ENCODE data around the gene SYT14.
"Not testable (repeated sequence)": the region's sequence is repeated elsewhere in the genome, so short reads cannot be mapped to it uniquely, and the experiment has no call there.

SYT14 gene

DNA sequence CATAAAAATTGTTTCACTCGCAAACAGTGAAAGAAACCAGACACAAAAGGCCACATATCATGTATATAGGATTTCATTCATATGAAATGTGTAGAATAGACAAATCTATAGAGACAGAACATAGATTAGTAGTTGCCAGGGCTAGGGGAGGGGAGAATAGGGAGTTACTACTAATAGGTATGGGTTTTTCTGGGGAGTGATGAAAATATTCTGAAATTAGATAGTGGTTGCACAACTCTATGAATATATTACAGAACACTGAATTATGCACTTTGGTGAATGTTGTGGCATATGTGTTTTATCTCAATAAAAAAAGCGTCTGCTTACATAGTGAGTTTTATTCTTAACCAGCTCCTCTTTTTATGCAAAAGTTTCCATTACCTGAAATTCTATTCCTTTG lies 21.6 kb downstream of the SYT14 start:
- Mint-ChIP-seq H3K27ac (ENCODE audit: low read depth) (no peak overlapping the region), H3K27me3 (peaks cover 35% of the 10 kb centered on the region), H3K36me3 (ENCODE audit: insufficient read depth) (no peaks in the 10 kb centered on the region), H3K4me1 (no peaks in the 10 kb centered on the region), H3K4me3 (no peak overlapping the region), H3K9me3 (no peaks in the 10 kb centered on the region)
- no peak for ATAC-seq (replicated peaks; ENCODE audit: extremely low read depth, poor library complexity, severe bottlenecking)
- no peak for DNase-seq (ENCODE audit: low spot score in 2 of 2)

GRCh38 chr1:209960926-209961325 lies 22.9 kb downstream of the SYT14 start:
- Mint-ChIP-seq H3K36me3 (ENCODE audit: insufficient read depth) (no peaks in the 10 kb centered on the region), H3K27ac (ENCODE audit: low read depth) (no peak overlapping the region), H3K9me3 (no peaks in the 10 kb centered on the region), H3K4me1 (no peaks in the 10 kb centered on the region), H3K4me3 (no peak overlapping the region), H3K27me3 (peaks cover 22% of the 10 kb centered on the region)
- DNase-seq (ENCODE audit: low spot score in 2 of 2) (no peak), ATAC-seq (replicated peaks; ENCODE audit: extremely low read depth, poor library complexity, severe bottlenecking) (no peak)

DNA sequence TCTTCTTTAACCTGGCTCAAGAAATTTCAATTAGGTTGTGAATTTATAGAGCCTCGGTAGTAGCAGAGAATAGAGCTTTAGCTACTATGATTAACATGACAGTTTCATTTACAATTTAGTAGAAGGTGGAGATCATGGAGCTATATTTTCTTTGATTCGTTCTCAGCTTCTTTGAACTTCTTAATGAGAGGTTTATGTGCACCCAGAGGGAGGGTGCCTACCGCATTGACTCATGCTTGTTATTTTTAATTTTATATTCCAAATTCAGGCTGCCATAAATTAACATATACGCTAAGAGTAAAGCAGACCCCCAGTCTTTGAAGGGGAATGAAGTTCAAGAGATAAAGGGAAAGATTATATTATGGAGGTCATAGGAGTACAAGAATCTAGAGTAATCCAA lies 24.4 kb downstream of the SYT14 start:
- H3K4me3 Mint-ChIP-seq: no peak overlapping the region
- no peaks in the 10 kb centered on the region for H3K36me3 Mint-ChIP-seq (ENCODE audit: insufficient read depth)
- H3K27ac Mint-ChIP-seq (ENCODE audit: low read depth): no peak overlapping the region
- peaks cover 9% of the 10 kb centered on the region for H3K27me3 Mint-ChIP-seq
- H3K9me3 Mint-ChIP-seq: no peaks in the 10 kb centered on the region
- DNase-seq (ENCODE audit: low spot score in 2 of 2) (no peak), ATAC-seq (replicated peaks; ENCODE audit: extremely low read depth, poor library complexity, severe bottlenecking) (no peak)
- H3K4me1 Mint-ChIP-seq: no peaks in the 10 kb centered on the region

DNA sequence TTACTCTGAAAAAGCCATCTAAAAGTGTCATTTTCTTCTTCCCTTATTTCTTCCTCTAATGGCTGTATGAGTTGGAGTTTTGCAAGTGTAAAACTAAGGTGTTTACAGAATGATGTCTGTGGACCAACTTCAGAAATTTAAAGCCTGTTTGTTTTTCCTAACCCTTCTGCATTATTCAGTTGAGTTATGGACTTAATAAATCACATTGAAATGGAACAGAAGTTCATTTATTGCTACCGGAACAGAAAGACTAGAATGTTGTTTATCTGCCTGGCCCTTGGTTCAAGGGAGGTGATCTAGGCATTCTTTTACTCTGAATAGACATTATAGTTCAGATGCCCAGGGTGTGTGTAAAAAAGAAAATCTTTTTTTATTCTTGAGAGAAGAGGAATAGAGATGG lies 24.8 kb downstream of the SYT14 start:
- ATAC-seq (replicated peaks; ENCODE audit: extremely low read depth, poor library complexity, severe bottlenecking) (no peak), DNase-seq (ENCODE audit: low spot score in 2 of 2) (no peak)
- Mint-ChIP-seq H3K4me3 (no peak overlapping the region), H3K4me1 (no peaks in the 10 kb centered on the region), H3K36me3 (ENCODE audit: insufficient read depth) (no peaks in the 10 kb centered on the region), H3K27me3 (peaks cover 9% of the 10 kb centered on the region), H3K27ac (ENCODE audit: low read depth) (no peak overlapping the region), H3K9me3 (no peaks in the 10 kb centered on the region)

- Mint-ChIP-seq H3K4me1 (no peaks in the 10 kb centered on the region), H3K9me3 (no peaks in the 10 kb centered on the region), H3K4me3 (no peak overlapping the region), H3K36me3 (ENCODE audit: insufficient read depth) (no peaks in the 10 kb centered on the region), H3K27ac (ENCODE audit: low read depth) (no peak overlapping the region), H3K27me3 (peaks cover 14% of the 10 kb centered on the region)
- no peak for ATAC-seq (replicated peaks; ENCODE audit: extremely low read depth, poor library complexity, severe bottlenecking)
- no peak for DNase-seq (ENCODE audit: low spot score in 2 of 2)
Observed at GRCh38 chr1:209965996-209966395, 28.0 kb downstream of the SYT14 start.

DNA sequence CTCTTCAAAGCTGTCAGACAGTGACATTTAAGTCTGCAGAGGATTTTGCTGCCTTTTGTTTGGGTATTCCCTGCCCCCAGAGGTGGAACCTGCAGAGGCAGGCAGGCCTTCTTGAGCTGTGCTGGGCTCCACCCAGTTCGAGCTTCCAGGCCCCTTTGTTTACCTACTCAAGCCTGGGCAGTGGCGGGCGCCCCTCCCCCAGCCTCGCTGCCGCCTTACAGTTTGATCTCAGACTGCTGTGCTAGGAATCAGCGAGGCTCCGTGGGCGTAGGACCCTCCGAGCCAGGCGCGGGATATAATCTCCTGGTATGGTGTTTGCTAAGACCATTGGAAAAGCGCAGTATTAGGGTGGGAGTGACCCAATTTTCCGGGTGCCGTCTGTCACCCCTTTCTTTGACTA lies 40.7 kb downstream of the SYT14 start:
- not testable (repeated sequence) for H3K27ac Mint-ChIP-seq (ENCODE audit: low read depth); H3K36me3 Mint-ChIP-seq (ENCODE audit: insufficient read depth); H3K4me3 Mint-ChIP-seq; H3K9me3 Mint-ChIP-seq; H3K4me1 Mint-ChIP-seq; ATAC-seq (replicated peaks; ENCODE audit: extremely low read depth, poor library complexity, severe bottlenecking); DNase-seq (ENCODE audit: low spot score in 2 of 2)
- peaks cover 57% of the 10 kb centered on the region for H3K27me3 Mint-ChIP-seq

DNA sequence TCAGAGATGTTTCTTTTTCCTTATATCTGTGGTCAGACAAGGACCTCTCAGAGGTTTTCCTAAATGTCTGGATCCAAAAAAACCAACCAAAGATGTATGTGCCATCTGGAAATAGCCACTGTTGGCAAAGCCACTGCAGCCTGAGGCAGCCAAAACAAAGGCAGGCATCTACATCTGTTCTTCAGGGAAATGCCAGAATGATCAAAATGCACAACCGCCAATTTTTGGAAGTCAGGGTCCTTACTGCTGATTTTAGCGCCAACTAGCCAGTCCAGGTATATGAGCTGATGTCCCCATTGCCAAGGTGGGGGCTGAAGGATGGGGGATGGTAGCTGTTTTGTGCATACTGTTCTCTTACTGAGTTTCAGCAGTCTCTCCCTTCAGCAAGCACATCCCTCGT lies 45.9 kb downstream of the SYT14 start:
- Mint-ChIP-seq H3K27ac (ENCODE audit: low read depth) (no peak overlapping the region), H3K27me3 (peaks cover 67% of the 10 kb centered on the region), H3K4me3 (no peak overlapping the region), H3K4me1 (no peaks in the 10 kb centered on the region), H3K36me3 (ENCODE audit: insufficient read depth) (peaks cover 2% of the 10 kb centered on the region), H3K9me3 (no peaks in the 10 kb centered on the region)
- ATAC-seq (replicated peaks; ENCODE audit: extremely low read depth, poor library complexity, severe bottlenecking) (no peak), DNase-seq (ENCODE audit: low spot score in 2 of 2) (no peak)

DNA sequence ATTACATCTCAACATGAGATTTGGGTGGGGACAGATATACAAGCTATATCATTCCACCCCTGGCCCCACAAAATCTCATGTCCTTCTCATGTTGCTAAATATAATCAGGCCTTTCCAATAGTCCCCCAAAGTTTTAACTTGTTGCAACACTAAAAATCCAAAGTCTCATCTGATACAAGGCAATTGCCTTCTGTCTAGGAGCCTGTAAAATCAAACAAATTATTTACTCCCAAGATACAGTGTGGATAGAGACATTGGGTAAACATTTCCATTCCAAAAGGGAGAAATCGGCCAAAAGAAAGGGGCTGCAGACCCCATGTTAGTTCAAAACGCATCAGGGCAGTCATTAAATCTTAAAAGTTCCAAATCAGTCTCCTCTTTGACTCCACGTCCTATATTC lies 47.0 kb downstream of the SYT14 start:
- H3K4me3 Mint-ChIP-seq: no peak overlapping the region
- ATAC-seq (replicated peaks; ENCODE audit: extremely low read depth, poor library complexity, severe bottlenecking): no peak
- H3K4me1 Mint-ChIP-seq: no peaks in the 10 kb centered on the region
- H3K27me3 Mint-ChIP-seq: peaks cover 62% of the 10 kb centered on the region
- H3K9me3 Mint-ChIP-seq: no peaks in the 10 kb centered on the region
- H3K36me3 Mint-ChIP-seq (ENCODE audit: insufficient read depth): peaks cover 2% of the 10 kb centered on the region
- H3K27ac Mint-ChIP-seq (ENCODE audit: low read depth): no peak overlapping the region
- no peak for DNase-seq (ENCODE audit: low spot score in 2 of 2)

DNA sequence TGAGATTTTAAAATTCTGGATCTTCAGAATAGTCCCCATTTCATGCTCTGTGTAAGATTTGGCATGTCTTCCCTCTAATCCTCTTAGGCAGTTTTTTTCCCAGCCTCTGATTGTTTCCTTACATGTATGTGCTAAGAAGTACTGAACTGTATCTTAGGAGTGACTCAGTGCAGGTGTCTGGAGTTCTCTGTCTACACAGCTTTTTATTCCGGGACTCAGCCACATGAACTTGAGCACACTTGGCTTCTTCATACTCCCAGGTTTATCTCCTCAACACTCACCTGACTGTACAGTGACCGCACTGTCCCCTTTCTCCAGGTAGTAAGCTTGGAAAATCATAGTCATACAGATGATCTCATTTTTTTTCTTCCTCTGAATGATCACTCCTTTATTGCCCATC lies 50.7 kb downstream of the SYT14 start:
- peaks cover 66% of the 10 kb centered on the region for H3K27me3 Mint-ChIP-seq
- no peak for ATAC-seq (replicated peaks; ENCODE audit: extremely low read depth, poor library complexity, severe bottlenecking)
- DNase-seq (ENCODE audit: low spot score in 2 of 2): no peak
- H3K27ac Mint-ChIP-seq (ENCODE audit: low read depth): no peak overlapping the region
- H3K4me3 Mint-ChIP-seq: no peak overlapping the region
- H3K4me1 Mint-ChIP-seq: no peaks in the 10 kb centered on the region
- peaks cover 2% of the 10 kb centered on the region for H3K36me3 Mint-ChIP-seq (ENCODE audit: insufficient read depth)
- no peaks in the 10 kb centered on the region for H3K9me3 Mint-ChIP-seq

DNA sequence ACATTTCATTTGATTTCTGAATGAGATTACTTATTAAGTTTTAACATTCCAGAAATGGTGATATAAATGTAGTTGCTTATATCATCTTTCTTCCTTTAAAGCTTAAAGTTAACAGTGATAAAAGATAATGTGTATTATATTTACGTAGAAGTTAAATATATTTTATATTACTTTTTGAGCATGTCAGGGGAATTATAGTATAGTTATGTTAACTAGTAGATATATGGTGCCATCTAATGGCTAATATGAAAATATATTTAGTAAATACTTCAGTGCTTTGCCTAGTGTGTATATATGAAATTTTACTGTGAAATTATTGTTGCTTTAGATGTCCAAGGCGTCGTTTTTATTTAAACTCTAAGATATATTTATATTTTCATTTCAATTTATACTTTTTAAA lies 51.5 kb downstream of the SYT14 start:
- H3K4me1 Mint-ChIP-seq: no peaks in the 10 kb centered on the region
- no peak overlapping the region for H3K27ac Mint-ChIP-seq (ENCODE audit: low read depth)
- peaks cover 2% of the 10 kb centered on the region for H3K36me3 Mint-ChIP-seq (ENCODE audit: insufficient read depth)
- H3K4me3 Mint-ChIP-seq: no peak overlapping the region
- peaks cover 66% of the 10 kb centered on the region for H3K27me3 Mint-ChIP-seq
- DNase-seq (ENCODE audit: low spot score in 2 of 2) (no peak), ATAC-seq (replicated peaks; ENCODE audit: extremely low read depth, poor library complexity, severe bottlenecking) (no peak)
- no peaks in the 10 kb centered on the region for H3K9me3 Mint-ChIP-seq

DNA sequence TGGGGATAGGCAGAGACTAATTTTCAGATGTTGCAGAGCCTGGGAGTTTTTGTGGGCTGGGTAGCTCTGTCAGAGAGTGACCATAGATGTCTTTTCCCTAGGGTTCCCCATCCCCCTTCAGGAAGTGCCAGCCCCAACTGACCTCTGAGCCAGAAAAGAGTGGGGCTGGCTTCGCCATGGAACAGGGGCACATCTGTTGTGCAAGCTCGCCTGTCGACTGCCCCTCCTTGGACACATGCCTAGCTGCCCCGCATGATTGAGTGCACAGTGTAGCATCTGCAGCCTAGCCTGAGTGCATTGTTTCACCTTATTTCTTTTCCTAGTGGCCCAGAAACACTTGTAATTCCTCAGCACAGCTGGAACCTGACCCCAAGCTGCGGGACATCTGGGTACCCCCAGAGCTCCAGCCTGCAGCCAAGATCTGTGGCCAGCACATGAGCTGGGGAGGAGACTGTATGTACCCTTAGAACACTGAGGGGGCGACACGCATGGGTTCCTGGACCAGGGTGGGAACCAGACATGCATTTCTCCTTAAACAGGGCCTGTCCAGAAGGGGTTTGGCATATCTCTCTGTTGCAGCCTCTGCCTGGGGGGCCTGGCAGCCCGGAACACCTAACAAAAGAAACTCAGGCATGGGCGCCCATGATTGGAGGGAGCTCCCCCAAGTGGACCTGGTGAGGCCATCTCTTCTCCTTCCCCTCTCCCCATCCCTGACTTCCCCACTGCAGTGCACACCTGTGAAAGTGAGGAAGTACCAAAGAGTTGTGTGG lies 55.2 kb downstream of the SYT14 start:
- Mint-ChIP-seq H3K9me3 (no peaks in the 10 kb centered on the region), H3K27ac (ENCODE audit: low read depth) (no peak overlapping the region), H3K36me3 (ENCODE audit: insufficient read depth) (no peaks in the 10 kb centered on the region), H3K4me1 (no peaks in the 10 kb centered on the region), H3K4me3 (no peak overlapping the region), H3K27me3 (peaks cover 68% of the 10 kb centered on the region)
- no peak for DNase-seq (ENCODE audit: low spot score in 2 of 2)
- ATAC-seq (replicated peaks; ENCODE audit: extremely low read depth, poor library complexity, severe bottlenecking): no peak

DNA sequence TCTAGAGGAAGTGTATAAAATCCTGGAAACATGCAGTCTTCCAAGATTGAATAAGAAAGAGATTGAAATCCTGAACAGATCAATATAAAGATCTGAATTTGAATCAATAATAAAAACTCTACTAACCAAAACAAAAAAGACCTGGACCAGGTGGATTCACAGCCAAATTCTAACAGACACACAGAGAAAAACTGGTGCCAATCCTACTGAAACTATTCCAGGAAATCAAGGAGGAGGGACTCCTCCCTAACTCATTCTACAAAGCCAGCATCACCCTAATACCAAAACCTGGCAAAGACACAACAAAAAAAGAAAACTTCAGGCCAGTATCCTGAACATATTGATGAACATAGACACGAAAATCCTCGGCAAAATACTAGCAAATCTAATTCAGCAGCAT lies 58.3 kb downstream of the SYT14 start:
- DNase-seq (ENCODE audit: low spot score in 2 of 2): no peak
- H3K4me1 Mint-ChIP-seq: no peaks in the 10 kb centered on the region
- H3K4me3 Mint-ChIP-seq: no peak overlapping the region
- no peak for ATAC-seq (replicated peaks; ENCODE audit: extremely low read depth, poor library complexity, severe bottlenecking)
- H3K27ac Mint-ChIP-seq (ENCODE audit: low read depth): no peak overlapping the region
- peaks cover 58% of the 10 kb centered on the region for H3K27me3 Mint-ChIP-seq
- no peaks in the 10 kb centered on the region for H3K9me3 Mint-ChIP-seq
- no peaks in the 10 kb centered on the region for H3K36me3 Mint-ChIP-seq (ENCODE audit: insufficient read depth)

- DNase-seq (ENCODE audit: low spot score in 2 of 2) (no peak), ATAC-seq (replicated peaks; ENCODE audit: extremely low read depth, poor library complexity, severe bottlenecking) (no peak)
- no peak overlapping the region for H3K4me3 Mint-ChIP-seq
- H3K9me3 Mint-ChIP-seq: no peaks in the 10 kb centered on the region
- H3K27ac Mint-ChIP-seq (ENCODE audit: low read depth): no peak overlapping the region
- peaks cover 47% of the 10 kb centered on the region for H3K27me3 Mint-ChIP-seq
- no peaks in the 10 kb centered on the region for H3K36me3 Mint-ChIP-seq (ENCODE audit: insufficient read depth)
- no peaks in the 10 kb centered on the region for H3K4me1 Mint-ChIP-seq
Observed at GRCh38 chr1:209999005-209999404, 61.0 kb downstream of the SYT14 start.

Measured in central memory CD8-positive, alpha-beta T cell (primary cell).